Activated naive CD4-positive, alpha-beta T cell treated with anti-CD3 and anti-CD28 coated beads, Interleukin-2, amount 10 ng/mL, durations not matched to agents 7 days and 5 days (primary cell): ENCODE measurements around the gene HNRNPA1.
A peak's percentile ranks its signal among the peaks of the same experiment; 100 is the strongest.
"Not testable (repeated sequence)": the region's sequence is repeated elsewhere in the genome, so short reads cannot be mapped to it uniquely, and the experiment has no call there.

Source experiments
- CTCF ChIA-PET: fragments of 350-600 bp; sonication (Branson Sonifier 250); formaldehyde crosslinking; loops from one replicate; lab custom pipeline; 2021; ENCODE audit warnings: antibody characterized with exemption; lab: Charles Lee
- DNase-seq: peaks from one replicate; pipeline ENCODE4 v3.0.0-alpha.2; 2020
- H3K27ac Mint-ChIP-seq: one replicate; pipeline ENCODE4 v1.8.0; 2021; ENCODE audit warnings: mild to moderate bottlenecking, moderate library complexity, mixed read lengths
- H3K27me3 Mint-ChIP-seq: one replicate; pipeline ENCODE4 v1.8.0; 2021; ENCODE audit warnings: mild to moderate bottlenecking, mixed read lengths
- H3K36me3 Mint-ChIP-seq: one replicate; pipeline ENCODE4 v1.8.0; 2021; ENCODE audit warnings: mixed read lengths
- H3K4me1 Mint-ChIP-seq: one replicate; pipeline ENCODE4 v1.8.0; 2021; ENCODE audit warnings: mixed read lengths
- H3K4me3 Mint-ChIP-seq: one replicate; pipeline ENCODE4 v1.8.0; 2021; ENCODE audit warnings: mild to moderate bottlenecking, moderate library complexity, mixed read lengths
- H3K9me3 Mint-ChIP-seq: one replicate; pipeline ENCODE4 v1.8.0; 2021; ENCODE audit warnings: mixed read lengths

Gene HNRNPA1

GRCh38 chr12:54281694-54282093 lies 1.2 kb downstream of the HNRNPA1 start:
- H3K4me3 Mint-ChIP-seq, H3K27me3 Mint-ChIP-seq, H3K27ac Mint-ChIP-seq, H3K9me3 Mint-ChIP-seq, DNase-seq: not testable (repeated sequence)
- CTCF ChIA-PET = interaction anchor here (0.8 to 1.1 kb wide), 2 partner anchors 12 to 78 kb away, joined by 3 read pairs; no protein-coding TSS in a partner anchor
- H3K36me3 Mint-ChIP-seq = peaks cover 30% of the 10 kb centered on the region
- peaks cover 68% of the 10 kb centered on the region for H3K4me1 Mint-ChIP-seq

- Mint-ChIP-seq H3K4me1 (peaks cover 67% of the 10 kb centered on the region), H3K27me3 (no peaks in the 10 kb centered on the region), H3K36me3 (peaks cover 36% of the 10 kb centered on the region), H3K9me3 (no peaks in the 10 kb centered on the region), H3K4me3 (no peak overlapping the region), H3K27ac (no peak overlapping the region)
- CTCF ChIA-PET = interaction anchor here (0.6 to 2.0 kb wide), 6 partner anchors 9 to 69 kb away, joined by 3 to 10 read pairs (median 4); no protein-coding TSS in a partner anchor
- peak; percentile 39 for DNase-seq
Measured at GRCh38 chr12:54282949-54283593, 2.5 kb downstream of the HNRNPA1 start.

- DNase-seq, H3K27me3 Mint-ChIP-seq, H3K9me3 Mint-ChIP-seq, H3K4me3 Mint-ChIP-seq: not testable (repeated sequence)
- CTCF ChIA-PET = interaction anchor here (0.9 to 2.3 kb wide), 7 partner anchors 8 to 76 kb away, joined by 3 to 10 read pairs (median 4); no protein-coding TSS in a partner anchor
- peaks cover 32% of the 10 kb centered on the region for H3K36me3 Mint-ChIP-seq
- H3K27ac Mint-ChIP-seq = peak overlapping the region; percentile 42
- H3K4me1 Mint-ChIP-seq = peaks cover 57% of the 10 kb centered on the region
Measured at GRCh38 chr12:54284070-54284780, 3.7 kb downstream of the HNRNPA1 start.

- Mint-ChIP-seq H3K36me3 (peaks cover 32% of the 10 kb centered on the region), H3K4me1 (peaks cover 57% of the 10 kb centered on the region), H3K4me3 (no peak overlapping the region), H3K27ac (peak overlapping the region; percentile 13), H3K9me3 (no peaks in the 10 kb centered on the region), H3K27me3 (no peaks in the 10 kb centered on the region)
- no peak for DNase-seq
- CTCF ChIA-PET = interaction anchor here (1.0 to 2.3 kb wide), 5 partner anchors 9 to 75 kb away, joined by 3 to 10 read pairs (median 6); partner anchors contain the start of gene NFE2
Measured at GRCh38 chr12:54285150-54286041, 4.9 kb downstream of the HNRNPA1 start.

- no peak for DNase-seq
- Mint-ChIP-seq H3K4me3 (no peak overlapping the region), H3K36me3 (peaks cover 33% of the 10 kb centered on the region), H3K27me3 (no peaks in the 10 kb centered on the region), H3K9me3 (no peaks in the 10 kb centered on the region), H3K4me1 (peaks cover 57% of the 10 kb centered on the region), H3K27ac (no peak overlapping the region)
- CTCF ChIA-PET = interaction anchor here (0.8 to 2.3 kb wide), 8 partner anchors 13 to 94 kb away, joined by 3 to 6 read pairs (median 3); partner anchors contain the start of genes COPZ1 and NFE2
Measured at GRCh38 chr12:54286042-54287030, 5.8 kb downstream of the HNRNPA1 start.

- CTCF ChIA-PET = interaction anchor here (0.8 to 1.7 kb wide), 6 partner anchors 12 to 92 kb away, joined by 3 to 6 read pairs (median 3); partner anchors contain the start of gene NFE2
- Mint-ChIP-seq H3K9me3 (no peaks in the 10 kb centered on the region), H3K4me1 (peaks cover 48% of the 10 kb centered on the region), H3K4me3 (no peak overlapping the region), H3K27ac (no peak overlapping the region), H3K27me3 (no peaks in the 10 kb centered on the region), H3K36me3 (peaks cover 33% of the 10 kb centered on the region)
- no peak for DNase-seq
Measured at GRCh38 chr12:54287261-54288157, 7.0 kb downstream of the HNRNPA1 start.

GRCh38 chr12:54292083-54292930 lies 11.8 kb downstream of the HNRNPA1 start:
- Mint-ChIP-seq H3K27ac (no peak overlapping the region), H3K4me3 (no peak overlapping the region), H3K36me3 (peaks cover 9% of the 10 kb centered on the region), H3K9me3 (no peaks in the 10 kb centered on the region), H3K4me1 (peaks cover 1% of the 10 kb centered on the region), H3K27me3 (peaks cover 30% of the 10 kb centered on the region)
- CTCF ChIA-PET = interaction anchor here (0.6 to 8.1 kb wide), 16 partner anchors 9 to 109 kb away, joined by 3 to 125 read pairs (median 6); partner anchors contain the start of genes COPZ1 and NFE2
- DNase-seq = no peak

- no peak for DNase-seq
- H3K4me3 Mint-ChIP-seq = no peak overlapping the region
- no peak overlapping the region for H3K27ac Mint-ChIP-seq
- peaks cover 3% of the 10 kb centered on the region for H3K4me1 Mint-ChIP-seq
- H3K36me3 Mint-ChIP-seq = peaks cover 5% of the 10 kb centered on the region
- peaks cover 36% of the 10 kb centered on the region for H3K27me3 Mint-ChIP-seq
- CTCF ChIA-PET = interaction anchor here (0.6 to 8.1 kb wide), 24 partner anchors 8 to 108 kb away, joined by 3 to 125 read pairs (median 6); partner anchors contain the start of genes CBX5, COPZ1 and NFE2
- H3K9me3 Mint-ChIP-seq = no peaks in the 10 kb centered on the region
Measured at GRCh38 chr12:54292931-54293241, 12.4 kb downstream of the HNRNPA1 start.

- Mint-ChIP-seq H3K4me1 (peaks cover 6% of the 10 kb centered on the region), H3K4me3 (no peak overlapping the region), H3K27me3 (peaks cover 51% of the 10 kb centered on the region), H3K9me3 (no peaks in the 10 kb centered on the region), H3K27ac (no peak overlapping the region), H3K36me3 (peaks cover 2% of the 10 kb centered on the region)
- CTCF ChIA-PET = interaction anchor here (0.7 to 8.1 kb wide), 25 partner anchors 10 to 204 kb away, joined by 3 to 125 read pairs (median 5); partner anchors contain the start of genes CBX5, COPZ1 and NCKAP1L
- DNase-seq = peak; percentile 78
Measured at GRCh38 chr12:54294152-54294952, 13.8 kb downstream of the HNRNPA1 start.

GRCh38 chr12:54294953-54295566 lies 14.5 kb downstream of the HNRNPA1 start:
- H3K4me1 Mint-ChIP-seq = peaks cover 6% of the 10 kb centered on the region
- H3K4me3 Mint-ChIP-seq = no peak overlapping the region
- DNase-seq = no peak
- H3K36me3 Mint-ChIP-seq = peaks cover 2% of the 10 kb centered on the region
- CTCF ChIA-PET = interaction anchor here (0.9 to 8.1 kb wide), 11 partner anchors 11 to 85 kb away, joined by 3 to 125 read pairs (median 13); partner anchors contain the start of gene COPZ1
- no peaks in the 10 kb centered on the region for H3K9me3 Mint-ChIP-seq
- peaks cover 58% of the 10 kb centered on the region for H3K27me3 Mint-ChIP-seq
- H3K27ac Mint-ChIP-seq = no peak overlapping the region
